Measurements from ENCODE around the gene ZFYVE19.

- TF ChIP-seq CTCF (IDR thresholded peaks at IDR 0.05; ENCODE audit: low read depth, low read length) (no peak), EZH2phosphoT487 (IDR thresholded peaks at IDR 0.05; ENCODE audit: low read depth) (no peak)
These were observed 29.1 kb downstream of the ZFYVE19 start for GRCh38 chr15:40836020-40836419.

Measured in OCI-LY3 (cell line).